C4-2B (cell line): ENCODE data around the gene CD36.

Source experiments
- CTCF ChIP-seq: fragments of 450-650 bp; conservative IDR thresholded peaks from 2 replicates; pipeline ENCODE4 v1.5.1; 2017; ENCODE audit warnings: mild to moderate bottlenecking
- ZFX ChIP-seq: fragments of 450-650 bp; IDR thresholded peaks from 2 replicates; pipeline ENCODE4 v1.6.1; 2017

GRCh38 chr7:80630608-80631405, 7.6 kb upstream of the CD36 start:
- TF ChIP-seq CTCF (no peak), ZFX (no peak)
